NOMO-1 (cell line): Measurements from ENCODE around the gene ARHGEF6.
"Not testable (repeated sequence)": the region's sequence is repeated elsewhere in the genome, so short reads cannot be mapped to it uniquely, and the experiment has no call there.

Source experiments
- DNase-seq, 2 experiments: peaks; one replicate each; lab custom pipeline; 2025; ENCODE audit not compliant: unreplicated experiment in 2 of 2; lab: John Stamatoyannopoulos, UW

ARHGEF6 gene

DNA sequence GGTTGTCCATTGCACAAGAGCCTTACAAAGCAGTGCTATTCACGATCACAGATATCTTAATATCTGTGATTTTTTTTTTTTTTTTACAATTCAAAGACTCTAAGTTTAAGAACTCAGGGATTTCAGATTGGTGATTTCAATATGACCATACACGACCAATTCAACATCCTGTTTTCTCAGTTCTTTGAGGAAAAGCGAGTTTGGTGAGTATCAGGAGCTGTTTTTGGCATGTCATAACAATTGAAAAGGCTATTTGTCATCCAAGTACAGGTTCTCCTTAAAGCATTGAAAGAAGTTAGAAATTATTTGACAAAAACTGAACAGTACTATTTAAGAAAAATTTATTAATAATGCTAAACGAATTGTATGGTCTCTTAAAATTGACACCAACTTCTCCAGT is 9.1 kb upstream of the ARHGEF6 start:
- DNase-seq = no peak

DNA sequence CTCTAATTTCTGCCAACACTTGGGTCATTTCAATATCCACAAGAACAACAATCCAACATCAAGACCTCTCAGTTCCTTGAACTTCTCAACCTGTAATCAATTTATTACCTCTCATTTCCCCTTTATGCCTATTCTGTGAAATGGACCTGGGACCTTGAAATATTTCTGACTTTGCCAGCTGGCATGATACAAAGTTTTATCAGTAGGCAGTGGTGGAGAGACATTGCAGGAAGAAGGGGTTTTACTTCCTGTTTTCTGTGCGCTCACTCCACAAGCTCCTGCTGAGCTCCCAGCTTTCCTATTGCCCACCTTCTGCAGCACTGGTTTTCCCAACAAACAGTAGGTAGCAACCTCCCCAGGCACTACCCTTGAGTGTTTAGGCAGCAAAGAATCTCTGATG is 3.5 kb upstream of the ARHGEF6 start:
- peak; percentile 17 to 71 for DNase-seq

DNA sequence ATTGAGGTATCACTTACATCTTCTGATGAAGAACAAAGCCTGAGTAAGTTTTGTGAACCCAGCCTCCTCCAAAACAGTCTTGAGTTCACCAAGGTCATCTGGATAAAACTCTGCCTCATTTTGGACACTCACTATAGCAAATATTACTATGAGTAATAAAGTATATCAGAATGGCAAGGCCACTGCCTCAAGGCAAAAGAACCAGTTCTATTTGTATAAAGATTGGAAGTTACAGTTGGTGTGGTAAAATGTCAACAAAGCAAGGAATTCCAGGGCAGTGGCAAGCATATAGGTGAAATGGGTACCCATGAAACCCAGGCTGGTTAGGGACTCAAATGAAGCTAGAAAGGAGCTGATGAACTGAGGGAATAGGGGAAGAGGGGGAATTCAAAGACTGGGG is 2.4 kb upstream of the ARHGEF6 start:
- no peak for DNase-seq

DNA sequence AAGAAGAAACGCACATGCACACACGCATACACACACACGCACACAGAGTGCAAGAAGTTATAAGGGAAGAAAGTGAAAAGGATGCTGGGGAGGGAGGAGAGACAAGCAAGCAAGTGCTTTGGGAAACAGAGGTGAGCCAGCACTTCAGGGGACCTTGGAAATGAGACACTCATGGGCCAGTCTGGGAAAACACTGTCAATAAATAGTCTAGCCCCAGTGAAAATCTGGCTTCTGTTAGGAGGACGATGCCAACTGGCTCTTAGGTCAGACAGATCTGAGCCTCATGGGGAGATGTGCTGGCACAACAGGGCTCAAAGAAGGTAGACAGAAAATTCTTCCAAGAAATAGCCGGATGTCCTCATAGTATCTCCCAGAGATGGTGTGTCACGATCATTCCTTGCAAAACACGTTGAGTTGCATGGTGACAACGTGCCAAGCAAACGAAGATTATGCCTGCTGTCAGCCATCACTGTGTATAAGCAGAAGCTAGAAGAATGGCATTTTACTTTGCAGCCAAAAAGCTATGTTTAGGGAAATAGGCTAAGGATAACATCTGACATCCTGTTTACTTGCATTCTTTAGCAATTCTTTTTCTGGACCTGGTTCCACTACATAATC is 557 bp upstream of the ARHGEF6 start:
- peak; percentile 42 to 51 for DNase-seq

DNA sequence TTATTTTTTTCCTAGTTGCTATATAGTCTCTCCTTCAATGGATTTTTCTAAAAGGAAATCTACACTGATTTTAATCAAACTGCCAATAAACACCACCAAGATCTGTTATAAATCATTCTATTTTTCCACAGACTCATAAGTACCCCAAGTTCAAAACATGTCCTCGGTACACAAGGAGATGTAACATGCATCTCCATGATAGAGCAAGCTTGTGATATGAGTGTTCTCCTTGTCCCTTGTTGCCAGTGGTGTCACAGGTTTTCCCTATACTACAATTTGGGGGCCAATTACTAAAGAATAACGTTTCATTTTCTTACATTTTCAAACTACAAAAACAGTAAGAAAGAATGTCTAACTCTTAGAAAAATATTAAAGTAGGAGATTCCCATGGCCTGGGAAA is 491 bp downstream of the ARHGEF6 start:
- peak in 1 of 2 experiments; percentile 21 for DNase-seq

DNA sequence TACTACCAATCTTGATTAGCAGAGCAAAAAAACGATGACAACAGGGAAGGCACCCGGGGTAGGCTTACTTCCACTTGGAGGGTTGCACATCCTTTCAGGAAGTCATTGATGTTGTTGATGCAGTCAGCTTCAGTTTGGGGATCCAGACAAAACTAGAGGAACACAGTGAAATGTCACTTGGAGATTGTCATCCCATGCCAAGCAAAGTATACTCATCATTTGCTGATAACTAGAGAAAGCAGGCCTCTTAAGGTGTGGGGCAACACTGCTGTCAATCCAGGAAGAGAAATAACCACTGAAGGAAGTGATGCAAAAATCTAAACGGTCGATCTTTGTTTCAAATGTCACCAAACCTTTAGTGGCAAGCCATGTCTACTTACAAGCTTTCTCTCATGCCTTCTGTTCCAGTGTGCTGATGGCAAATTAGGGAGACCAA is 1.4 kb downstream of the ARHGEF6 start:
- peak; percentile 83 to 93 for DNase-seq

DNA sequence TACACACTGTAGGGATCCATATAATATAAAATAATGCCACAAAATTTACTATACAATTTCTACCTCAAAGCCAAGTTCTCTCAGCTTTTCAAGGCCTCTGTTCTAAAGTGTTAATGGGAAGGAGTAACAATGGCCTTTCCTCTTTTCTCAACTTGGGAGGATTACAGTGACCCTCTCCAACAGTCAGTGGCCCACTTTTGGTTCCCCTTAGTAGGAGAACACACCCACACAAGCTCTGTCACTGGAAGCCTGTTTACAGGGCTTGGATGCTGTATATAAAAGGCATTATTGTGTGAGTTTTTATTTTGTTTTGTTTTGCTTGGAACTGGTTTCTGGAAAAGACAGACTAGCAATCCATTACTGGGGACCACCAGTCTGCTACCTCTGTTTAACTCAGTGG is 1.8 kb downstream of the ARHGEF6 start:
- peak; percentile 13 to 49 for DNase-seq

DNA sequence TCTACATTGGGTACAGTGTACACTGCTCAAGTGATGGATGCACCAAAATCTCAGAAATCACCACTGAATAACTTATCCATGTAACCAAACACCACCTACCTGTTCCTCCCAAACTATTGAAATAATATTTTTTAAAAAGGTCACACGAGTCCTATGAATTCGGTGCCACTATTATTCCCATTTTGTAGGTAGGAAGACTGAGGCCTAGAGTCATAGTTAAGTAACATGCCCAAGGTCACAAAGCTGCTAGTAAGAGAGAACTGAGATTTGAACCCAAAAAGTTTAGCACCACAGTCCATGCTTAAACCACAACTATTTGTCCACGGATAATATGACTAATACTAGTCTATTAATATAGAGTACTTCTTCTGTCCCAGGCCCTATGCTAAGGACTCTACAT is 2.7 kb downstream of the ARHGEF6 start:
- DNase-seq = no peak

DNA sequence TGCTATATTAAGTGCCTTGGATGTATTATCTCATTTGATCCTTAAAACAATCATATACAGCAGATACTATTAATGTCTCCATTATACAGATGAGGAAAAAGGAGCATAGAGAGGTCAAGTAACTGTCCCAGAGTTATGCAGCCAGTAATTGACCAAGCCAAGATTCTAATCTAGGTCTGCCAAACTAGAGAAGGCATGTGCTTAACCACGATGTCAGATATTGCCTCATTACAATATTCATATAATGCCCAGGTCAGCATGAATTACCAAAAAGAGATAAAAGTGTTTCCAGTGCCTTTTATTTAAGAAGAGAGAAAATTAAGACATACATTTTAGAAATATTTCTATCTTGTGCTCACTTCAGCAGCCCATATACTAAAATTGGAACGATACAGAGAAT is 7.1 kb downstream of the ARHGEF6 start:
- DNase-seq = no peak

DNA sequence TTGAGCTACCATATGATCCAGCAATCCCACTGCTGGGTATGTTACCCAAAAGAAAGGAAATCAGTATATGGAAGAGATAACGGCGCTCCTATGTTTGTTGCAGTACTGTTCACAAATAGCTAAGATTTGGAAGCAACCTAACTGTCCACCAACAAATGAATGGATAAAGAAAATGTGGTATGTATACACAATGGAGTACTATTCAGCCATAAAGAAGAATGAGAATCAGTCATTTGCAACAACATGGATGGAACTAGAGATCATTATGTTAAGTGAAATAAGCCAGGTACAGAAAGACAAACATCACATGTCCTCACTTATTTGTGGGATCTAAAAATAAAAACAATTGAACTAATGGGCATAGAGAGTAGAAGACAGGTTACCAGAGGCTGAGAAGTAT is 8.9 kb downstream of the ARHGEF6 start:
- not testable (repeated sequence) for DNase-seq

DNA sequence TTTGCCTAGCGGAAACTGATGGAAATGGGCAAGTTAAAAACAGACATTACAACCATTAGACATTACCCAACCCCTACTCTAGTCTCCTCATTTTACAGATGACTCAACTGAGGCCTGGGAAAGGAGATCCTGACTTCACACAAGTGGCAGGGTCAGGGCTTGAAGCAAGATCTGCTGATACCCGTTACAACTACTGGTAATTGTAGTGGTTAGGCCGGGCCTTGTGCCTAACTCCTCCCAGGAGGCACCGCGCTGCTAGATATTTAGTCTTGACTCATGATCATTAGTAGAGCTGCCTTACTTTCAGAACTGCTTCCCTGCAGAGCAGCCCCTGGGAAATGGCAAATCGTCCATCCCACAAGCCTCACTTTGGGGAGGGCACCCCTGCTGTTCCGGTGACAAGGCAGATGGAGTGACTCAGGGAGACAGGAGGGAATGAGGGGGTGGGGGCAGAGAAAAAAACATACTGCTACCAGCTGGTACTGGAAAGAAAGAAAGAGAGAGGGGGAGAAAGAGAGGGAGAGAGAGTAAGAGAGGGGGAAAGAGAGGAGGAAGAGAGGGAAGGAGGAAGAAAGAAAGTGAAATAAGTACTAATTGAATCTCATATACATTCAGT is 12.2 kb downstream of the ARHGEF6 start:
- peak; percentile 22 to 60 for DNase-seq

DNA sequence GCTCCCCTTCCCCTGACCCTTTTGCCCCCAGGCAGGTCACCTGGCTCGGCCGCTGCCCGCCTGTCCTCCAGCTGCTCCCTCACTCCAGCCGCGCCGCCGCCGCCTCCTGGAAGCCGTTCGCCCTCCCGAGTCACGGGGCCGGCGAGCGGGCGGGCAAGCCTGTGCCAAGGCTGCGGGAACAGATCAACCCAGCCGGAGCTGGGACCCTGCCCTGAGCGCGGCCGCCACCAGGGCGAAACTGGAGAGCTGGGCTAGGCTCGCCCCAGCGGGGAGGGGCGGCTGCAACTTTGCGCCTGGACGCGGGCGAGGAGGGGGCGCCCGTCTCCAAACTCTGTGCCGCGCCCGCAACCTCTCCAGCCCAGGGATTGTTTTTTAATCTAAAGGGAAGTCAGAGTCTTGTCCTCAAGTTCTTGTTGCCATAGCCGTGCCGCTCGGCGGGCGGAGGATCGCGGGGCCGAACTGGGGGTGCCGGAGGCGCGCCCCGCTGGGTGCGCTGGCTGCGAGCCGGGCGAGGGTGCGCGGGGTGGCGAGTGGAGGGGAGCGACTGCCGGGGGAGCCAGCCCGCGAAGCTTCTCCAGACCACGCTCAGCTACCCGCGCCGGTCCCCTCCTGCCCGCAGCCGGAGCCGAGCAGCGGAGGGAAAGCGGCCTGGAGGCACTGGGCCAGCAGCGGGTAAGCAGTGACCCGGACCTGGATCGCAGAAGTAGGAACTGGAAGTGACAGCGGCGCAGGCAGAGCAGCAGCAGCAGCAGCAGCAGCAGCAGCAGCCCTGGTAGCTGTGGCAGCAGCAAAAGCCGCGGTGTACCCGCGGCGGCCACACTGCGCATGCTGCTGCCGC is 13.4 kb downstream of the ARHGEF6 start:
- DNase-seq = peak; percentile 46 to 57

DNA sequence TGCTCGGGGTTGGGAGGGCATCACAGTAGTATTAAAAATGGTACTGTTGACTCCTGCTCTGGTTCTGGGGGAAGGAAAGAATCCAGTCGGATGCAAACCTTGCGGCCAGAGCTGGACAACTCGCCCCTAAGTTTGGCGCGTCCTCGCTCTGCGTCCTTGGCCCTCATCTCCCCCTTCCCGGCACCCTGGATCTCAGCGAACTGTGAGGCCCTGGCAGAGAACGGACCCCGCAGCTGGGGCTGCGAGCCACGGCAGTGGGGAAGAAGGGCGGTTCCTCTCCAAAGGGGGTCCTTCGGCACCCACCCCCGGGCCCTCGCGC is 14.0 kb downstream of the ARHGEF6 start:
- DNase-seq = no peak

DNA sequence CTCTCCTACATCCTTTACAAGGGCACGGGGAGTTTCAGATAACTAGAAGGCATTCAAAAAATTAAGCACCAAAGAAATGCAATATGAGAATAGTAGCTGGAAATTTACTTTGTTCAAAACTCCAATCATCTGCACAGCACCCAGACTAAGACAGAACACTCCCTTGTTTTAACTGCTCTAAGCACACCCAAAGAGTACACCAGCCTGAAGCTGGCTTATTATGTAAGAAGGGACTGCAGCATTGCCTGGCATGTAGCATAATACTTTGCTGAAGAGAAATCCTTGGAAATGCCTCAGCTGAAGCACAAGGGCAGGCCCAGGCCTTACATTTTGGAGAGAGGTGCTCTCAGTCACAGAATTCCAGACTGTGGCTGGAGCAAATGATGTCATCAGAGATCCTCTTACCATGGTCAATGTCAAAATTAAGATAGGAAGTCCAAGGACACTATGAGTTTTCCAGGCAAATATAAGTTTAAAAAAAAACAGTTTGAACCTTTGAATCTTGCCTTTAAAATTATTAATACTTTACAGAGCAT is 14.8 kb downstream of the ARHGEF6 start:
- DNase-seq = no peak

DNA sequence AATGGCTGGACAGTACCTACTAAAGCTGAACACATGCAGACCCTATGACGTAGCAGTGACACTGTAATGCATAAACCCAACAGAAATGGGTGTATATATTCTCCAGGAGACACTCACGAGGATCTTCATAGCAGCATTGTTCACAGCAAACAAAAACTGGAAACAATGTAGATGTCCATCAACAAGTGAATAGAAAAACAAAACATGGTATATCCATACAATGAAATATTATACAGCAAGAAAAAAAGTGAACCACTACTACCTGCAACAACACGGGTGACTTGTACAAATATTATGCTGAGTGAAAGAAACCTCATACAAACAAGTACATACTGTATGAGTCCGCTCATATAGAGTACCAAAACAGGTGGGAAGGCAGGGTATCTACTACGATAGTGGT is 16.5 kb downstream of the ARHGEF6 start:
- DNase-seq = no peak

DNA sequence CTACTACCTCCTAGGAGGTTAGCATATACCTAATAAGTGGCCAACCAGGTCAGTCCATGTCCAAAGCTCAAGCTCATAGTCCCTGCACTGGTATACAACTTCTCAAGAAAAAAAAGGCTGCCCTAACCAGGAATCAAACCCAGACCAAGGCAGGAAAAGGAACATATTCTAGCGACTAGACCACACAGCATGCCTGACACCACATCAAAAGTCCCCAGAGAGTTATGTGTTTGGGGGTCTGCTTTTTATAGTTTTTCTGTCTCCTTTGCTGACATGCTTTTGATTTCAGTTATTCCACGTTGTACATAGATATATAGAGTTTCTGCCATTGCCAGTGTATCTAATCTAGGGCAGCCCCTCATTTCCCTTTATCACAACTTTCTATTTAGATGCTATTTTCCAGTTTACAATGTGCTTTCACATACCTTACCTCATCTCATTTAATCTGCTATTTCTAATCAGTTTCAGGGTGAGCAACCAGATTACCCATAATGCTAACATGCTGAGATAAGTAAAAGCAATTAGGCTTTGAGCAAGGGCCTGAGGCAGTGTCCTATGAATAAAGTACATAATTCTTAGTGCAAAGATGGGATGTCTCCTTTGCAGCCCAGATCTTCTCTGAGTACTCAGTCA is 17.8 kb downstream of the ARHGEF6 start:
- no peak for DNase-seq

DNA sequence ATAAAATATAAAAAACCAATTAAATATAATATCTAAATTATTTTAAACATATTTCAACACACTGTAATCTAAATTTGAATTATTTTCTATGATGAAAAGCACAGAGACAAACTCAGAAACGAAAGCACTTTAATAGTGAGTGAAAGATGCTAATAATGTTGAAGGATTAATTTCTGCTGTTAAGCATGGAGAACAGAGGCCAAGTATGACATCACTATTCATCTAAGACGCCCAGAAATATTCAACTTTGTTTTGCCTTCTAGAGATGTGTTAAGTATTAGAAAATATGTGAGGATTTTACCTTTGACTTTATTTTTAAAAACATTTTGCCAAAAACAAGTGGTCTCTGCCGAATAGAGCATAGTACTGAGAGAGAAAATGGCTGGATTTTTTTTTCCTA is 19.3 kb downstream of the ARHGEF6 start:
- no peak for DNase-seq

DNA sequence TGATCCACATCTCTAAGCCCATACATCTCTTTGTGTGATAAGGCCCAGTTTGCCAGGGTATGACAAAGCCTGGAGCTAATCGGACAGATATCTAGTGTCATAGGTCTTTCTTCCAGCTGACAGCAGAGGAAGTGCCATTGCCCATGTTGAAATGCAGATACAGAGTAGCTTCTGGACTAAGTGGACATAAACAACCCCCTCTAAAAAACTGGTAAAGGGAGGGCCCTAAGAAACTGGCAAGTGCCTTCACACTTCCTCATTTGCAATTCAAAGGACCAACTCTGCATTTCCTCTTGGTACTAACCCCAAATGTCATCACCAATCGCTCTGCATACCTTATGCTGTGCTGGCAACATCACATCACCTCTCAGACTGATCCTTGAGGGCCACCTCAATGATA is 20.8 kb downstream of the ARHGEF6 start:
- DNase-seq = peak; percentile 75 to 86

DNA sequence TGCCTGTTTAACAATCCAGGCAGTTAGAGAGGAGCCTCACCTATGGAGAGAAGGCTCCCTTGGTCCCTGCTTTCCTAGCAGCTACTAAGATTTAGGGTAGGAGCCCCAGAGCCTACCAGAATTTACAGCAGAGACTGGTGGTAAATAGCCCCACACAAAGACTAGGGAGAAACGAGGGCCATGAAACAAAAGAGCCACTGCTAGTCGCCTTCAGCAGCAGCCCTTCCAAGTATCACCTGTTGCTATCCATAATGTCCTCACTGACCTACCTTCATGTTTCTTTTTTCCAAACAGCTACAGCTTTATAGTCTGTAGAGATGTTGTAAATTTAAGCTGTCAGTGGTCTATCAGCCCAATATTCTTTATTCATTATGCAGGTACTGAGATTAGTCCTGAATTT is 25.3 kb downstream of the ARHGEF6 start:
- no peak for DNase-seq

DNA sequence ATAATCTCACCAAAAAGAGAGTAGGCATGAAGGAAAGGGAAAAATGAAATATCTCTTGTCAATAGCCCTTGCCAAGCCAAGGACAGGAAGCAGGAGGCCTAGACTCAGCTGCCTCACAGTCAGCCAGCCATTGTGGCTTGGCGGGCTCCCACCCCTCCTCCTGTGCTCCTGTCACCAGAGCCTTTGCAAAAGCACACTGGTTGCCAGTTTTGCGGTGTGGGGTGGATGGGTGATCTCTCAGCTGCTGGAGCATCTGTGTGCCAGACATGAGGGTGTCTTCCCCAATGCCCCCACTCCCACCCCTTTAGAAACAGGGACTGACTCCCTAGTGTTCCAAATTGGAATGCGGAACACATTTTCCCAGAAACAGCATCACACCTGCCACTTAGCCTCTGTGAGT is 26.1 kb downstream of the ARHGEF6 start:
- no peak for DNase-seq

DNA sequence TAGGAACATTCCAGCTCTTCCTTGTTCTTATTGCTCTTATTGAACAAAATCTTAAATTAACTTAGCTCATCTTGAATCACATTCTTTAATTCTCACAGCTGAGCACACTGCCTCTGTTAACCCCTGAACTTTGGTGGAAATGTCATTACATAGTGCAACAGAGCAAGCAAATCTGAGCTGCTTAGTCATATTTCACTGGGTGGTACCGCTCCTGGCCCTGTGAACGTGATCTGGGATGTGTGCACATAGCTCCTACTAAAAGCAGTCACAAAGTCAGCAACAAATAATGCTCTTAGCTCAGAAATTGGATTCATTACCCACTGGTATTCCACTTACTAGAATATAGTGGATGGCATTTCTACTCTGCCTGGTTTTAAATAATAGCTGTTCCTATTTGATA is 27.9 kb downstream of the ARHGEF6 start:
- DNase-seq = no peak
